KG1 (cell line): ENCODE results near the gene CCDC73.
"Not testable (repeated sequence)": the region's sequence is repeated elsewhere in the genome, so short reads cannot be mapped to it uniquely, and the experiment has no call there.

ENCODE experiments used
- DNase-seq: peaks from one replicate; lab custom pipeline; 2025; lab: John Stamatoyannopoulos, UW

CCDC73 gene

GRCh38 chr11:32794439-32794838 lies at the start of gene CCDC73:
Gene CCDC73 (minus strand): TSS chr11:32794662. CDS start chr11:32760243, 34,419 bp downstream.
- DNase-seq, result no peak

- no peak for DNase-seq
Measured at GRCh38 chr11:32843544-32843943, 49.1 kb upstream of the CCDC73 start.

- no peak for DNase-seq
Measured at GRCh38 chr11:32840587-32840986, 46.1 kb upstream of the CCDC73 start.

GRCh38 chr11:32839308-32839707 lies 44.8 kb upstream of the CCDC73 start:
- no peak for DNase-seq

GRCh38 chr11:32838505-32839274 lies 44.2 kb upstream of the CCDC73 start:
- no peak for DNase-seq

GRCh38 chr11:32836946-32837345 lies 42.5 kb upstream of the CCDC73 start:
- no peak for DNase-seq

GRCh38 chr11:32833921-32834320 lies 39.5 kb upstream of the CCDC73 start:
- DNase-seq, result no peak

- no peak for DNase-seq
Measured at GRCh38 chr11:32831221-32831620, 36.8 kb upstream of the CCDC73 start.

GRCh38 chr11:32830796-32831195 lies 36.3 kb upstream of the CCDC73 start:
- no peak for DNase-seq

GRCh38 chr11:32830413-32830738 lies 35.9 kb upstream of the CCDC73 start:
- DNase-seq, result no peak

- peak; percentile 39 for DNase-seq
Measured at GRCh38 chr11:32829680-32830412, 35.4 kb upstream of the CCDC73 start, which contains the start of gene PRRG4. Gene PRRG4 (plus strand): TSS chr11:32829927. CDS start chr11:32830530, 603 bp downstream.

- no peak for DNase-seq
Measured at GRCh38 chr11:32829157-32829679, 34.8 kb upstream of the CCDC73 start.

GRCh38 chr11:32827276-32827675 lies 32.8 kb upstream of the CCDC73 start:
- DNase-seq, result no peak

- no peak for DNase-seq
Measured at GRCh38 chr11:32826113-32826512, 31.7 kb upstream of the CCDC73 start.

GRCh38 chr11:32823617-32824016 lies 29.2 kb upstream of the CCDC73 start:
- not testable (repeated sequence) for DNase-seq

- no peak for DNase-seq
Measured at GRCh38 chr11:32821917-32822560, 27.6 kb upstream of the CCDC73 start.

- no peak for DNase-seq
Measured at GRCh38 chr11:32821517-32821916, 27.1 kb upstream of the CCDC73 start.

GRCh38 chr11:32820497-32820896 lies 26.0 kb upstream of the CCDC73 start:
- no peak for DNase-seq

- no peak for DNase-seq
Measured at GRCh38 chr11:32819187-32819586, 24.7 kb upstream of the CCDC73 start.

- DNase-seq, result no peak
Measured at GRCh38 chr11:32817852-32818183, 23.4 kb upstream of the CCDC73 start.

GRCh38 chr11:32817181-32817851 lies 22.9 kb upstream of the CCDC73 start:
- DNase-seq, result no peak

GRCh38 chr11:32809313-32809712 lies 14.9 kb upstream of the CCDC73 start:
- DNase-seq, result peak; percentile 27
